Fibroblast of skin of back (primary cell): Measurements from ENCODE around the gene KDM1A. TPM values are rescaled to one million over a fixed set of nuclear protein-coding genes. Genes with fewer than 3 reads are reported as not detected.
"Not testable (repeated sequence)": the region's sequence is repeated elsewhere in the genome, so short reads cannot be mapped to it uniquely, and the experiment has no call there.

Experiments used
- DNase-seq: peaks from one replicate; pipeline ENCODE4 v3.0.0-alpha.2; 2013
- polyA plus RNA-seq, 2 experiments: library from polyadenylated mRNA; unstranded; fragments of 120-200 nt; gene quantifications; one replicate each; pipeline ENCODE4 v1.2.1, GENCODE V29; 2013; ENCODE audit not compliant: insufficient read length in 2 of 2

Gene KDM1A
- 113 TPM for polyA plus RNA-seq (2013, experiment 1 of 2; ENCODE audit: insufficient read length)
- 83.5 TPM for polyA plus RNA-seq (2013, experiment 2 of 2; ENCODE audit: insufficient read length)

- peak; percentile 98 for DNase-seq
Measured at GRCh38 chr1:23019094-23019862, at the start of gene KDM1A. Gene KDM1A (plus strand): TSS chr1:23019468. CDS start chr1:23019597, 129 bp downstream.

- DNase-seq = no peak
Measured at GRCh38 chr1:22970096-22970495, 49.2 kb upstream of the KDM1A start.

DNA sequence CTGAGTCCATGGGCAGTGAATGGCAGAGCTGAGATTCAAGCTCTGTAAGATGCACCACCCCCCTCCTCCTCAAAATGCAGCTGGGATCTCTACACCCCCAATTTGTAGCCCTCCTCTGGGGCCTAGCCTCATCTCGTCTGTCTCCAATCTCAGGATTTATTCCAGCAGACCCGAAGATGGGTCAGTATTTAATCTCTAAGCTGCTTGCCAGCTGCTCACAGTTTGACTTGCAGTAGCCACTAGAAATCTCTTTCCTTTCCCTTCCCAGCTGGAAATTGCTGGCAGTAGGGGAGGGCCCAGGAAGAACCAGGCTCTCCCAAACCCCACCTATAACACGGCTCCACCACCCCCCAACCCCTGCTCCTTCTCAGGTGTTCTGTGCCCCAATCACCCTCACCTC lies 48.1 kb upstream of the KDM1A start:
- no peak for DNase-seq

DNA sequence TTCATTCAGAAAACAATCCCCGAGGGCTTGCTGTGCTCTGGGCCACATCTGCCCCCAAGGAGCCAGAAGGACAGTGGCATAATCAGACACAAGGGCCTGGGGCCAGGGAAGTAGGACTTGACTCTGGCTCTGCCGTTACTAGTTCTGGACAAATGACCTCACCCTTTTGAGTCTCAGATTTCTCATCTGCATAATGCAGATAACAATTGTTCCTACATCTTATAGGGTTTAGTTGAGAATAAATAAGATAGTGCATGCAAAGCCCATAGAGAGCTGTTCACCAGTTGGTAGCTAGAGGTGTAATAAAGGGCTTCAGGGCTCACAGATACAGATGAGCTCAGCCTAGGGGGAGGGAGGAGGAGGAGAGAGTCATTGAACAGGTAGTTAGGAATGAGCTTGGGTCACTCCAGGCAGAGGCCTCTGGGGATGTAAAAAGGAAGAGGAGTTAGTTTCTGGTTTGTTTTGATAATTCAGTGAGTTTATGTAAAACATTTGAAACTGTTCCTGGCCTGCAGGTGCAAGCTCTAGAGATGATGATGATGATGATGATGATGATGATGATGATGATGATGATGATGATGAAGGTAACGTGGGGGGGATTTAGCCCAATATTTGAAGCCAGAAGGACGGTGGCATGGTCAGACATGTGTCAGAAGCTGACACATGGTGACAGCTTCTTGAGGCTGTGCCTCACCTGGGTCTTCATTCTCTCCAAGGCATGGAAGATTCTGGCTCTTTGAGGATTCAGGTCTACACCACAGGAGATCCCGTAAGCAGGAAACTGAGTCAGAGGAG lies 47.5 kb upstream of the KDM1A start:
- DNase-seq = no peak

GRCh38 chr1:22972760-22973159 lies 46.5 kb upstream of the KDM1A start, which contains the start of gene LACTBL1:
Gene LACTBL1 (minus strand): TSS chr1:22972866. CDS start chr1:22972316, 550 bp downstream.
- no peak for DNase-seq

GRCh38 chr1:22975694-22976093 lies 43.6 kb upstream of the KDM1A start:
- peak; percentile 16 for DNase-seq

GRCh38 chr1:22976127-22976460 lies 43.2 kb upstream of the KDM1A start:
- no peak for DNase-seq

- peak; percentile 83 for DNase-seq
Measured at GRCh38 chr1:22976461-22977243, 42.6 kb upstream of the KDM1A start.

DNA sequence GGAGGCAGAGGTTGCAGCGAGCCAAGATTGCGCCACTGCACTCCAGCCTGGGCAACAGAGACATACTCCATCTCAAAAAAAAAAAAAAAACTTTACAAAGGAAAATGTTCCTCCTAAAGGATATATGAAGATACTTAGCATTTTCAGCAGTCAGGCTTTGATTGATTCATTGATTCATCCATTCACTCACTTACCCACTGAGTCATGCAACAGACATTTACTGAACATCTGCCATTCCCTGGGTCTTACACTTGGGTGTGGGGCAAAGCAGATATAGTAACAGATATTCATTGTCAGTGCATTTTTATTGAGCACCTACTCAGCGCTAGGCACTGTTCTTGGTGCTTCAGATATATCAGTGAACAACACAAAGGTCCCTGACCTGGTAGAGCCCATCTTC lies 41.0 kb upstream of the KDM1A start:
- DNase-seq = peak; percentile 77

DNA sequence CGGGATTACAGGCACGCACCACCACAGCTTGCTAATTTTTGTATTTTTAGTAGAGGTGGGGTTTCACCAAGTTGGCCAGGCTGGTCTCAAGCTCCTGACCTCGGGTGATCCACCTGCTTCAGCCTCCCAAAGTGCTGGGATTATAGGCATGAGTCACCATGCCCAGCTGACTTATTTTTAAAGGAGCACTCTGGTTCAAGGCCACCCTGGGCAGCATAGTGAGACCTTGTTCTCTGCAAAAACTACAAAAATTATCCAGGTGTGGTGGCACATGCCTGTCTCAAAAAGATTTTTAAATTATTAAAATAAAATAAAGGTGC lies 38.8 kb upstream of the KDM1A start:
- DNase-seq = not testable (repeated sequence)

GRCh38 chr1:22983944-22984343 lies 35.3 kb upstream of the KDM1A start:
- no peak for DNase-seq

DNA sequence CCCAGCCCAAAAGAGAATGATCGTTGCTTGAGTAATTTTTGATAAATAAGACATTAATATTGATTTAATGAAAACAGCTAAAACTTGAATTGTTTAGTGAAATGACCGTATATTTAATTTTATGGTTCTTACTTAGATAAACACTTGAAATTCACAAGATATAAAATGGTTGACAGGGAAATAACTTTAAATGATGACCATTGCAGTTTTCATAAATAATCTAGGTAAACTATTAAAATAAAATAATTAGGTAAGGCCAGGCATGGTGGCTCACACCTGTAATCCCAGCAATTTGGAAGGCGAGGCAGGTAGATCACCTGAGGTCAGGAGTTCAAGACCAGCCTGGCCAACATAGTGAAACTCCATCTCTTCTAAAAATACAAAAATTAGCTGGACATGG lies 26.9 kb upstream of the KDM1A start:
- not testable (repeated sequence) for DNase-seq

DNA sequence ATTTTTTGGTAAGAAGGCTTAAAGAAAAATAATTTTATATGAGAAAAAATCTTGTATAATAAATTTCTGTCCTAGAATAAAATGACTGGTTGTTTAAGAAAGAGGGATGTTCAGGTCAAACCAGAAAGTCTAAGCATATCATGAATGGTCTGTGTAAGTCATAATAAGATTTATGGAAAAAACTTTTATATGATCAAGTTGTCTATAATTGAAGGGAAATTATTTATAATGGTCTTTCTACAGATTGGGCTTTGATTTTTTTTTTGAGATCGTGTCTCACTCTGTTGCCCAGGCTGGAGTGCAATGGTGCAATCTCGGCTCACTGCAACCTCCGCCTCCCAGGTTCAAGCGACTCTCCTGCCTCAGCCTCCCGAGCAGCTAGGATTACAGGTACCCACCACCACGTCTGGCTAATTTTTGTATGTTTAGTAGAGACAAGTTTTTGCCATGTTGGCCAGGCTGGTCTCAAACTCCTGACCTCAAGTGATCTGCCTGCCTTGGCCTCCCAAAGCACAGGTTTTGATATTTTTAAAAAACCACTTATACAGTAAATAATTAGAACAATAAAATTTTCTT lies 26.0 kb upstream of the KDM1A start:
- DNase-seq = not testable (repeated sequence)

- no peak for DNase-seq
Measured at GRCh38 chr1:22995774-22996173, 23.5 kb upstream of the KDM1A start.

GRCh38 chr1:22997528-22997927 lies 21.7 kb upstream of the KDM1A start:
- DNase-seq = not testable (repeated sequence)

GRCh38 chr1:23000133-23000532 lies 19.1 kb upstream of the KDM1A start:
- DNase-seq = not testable (repeated sequence)

DNA sequence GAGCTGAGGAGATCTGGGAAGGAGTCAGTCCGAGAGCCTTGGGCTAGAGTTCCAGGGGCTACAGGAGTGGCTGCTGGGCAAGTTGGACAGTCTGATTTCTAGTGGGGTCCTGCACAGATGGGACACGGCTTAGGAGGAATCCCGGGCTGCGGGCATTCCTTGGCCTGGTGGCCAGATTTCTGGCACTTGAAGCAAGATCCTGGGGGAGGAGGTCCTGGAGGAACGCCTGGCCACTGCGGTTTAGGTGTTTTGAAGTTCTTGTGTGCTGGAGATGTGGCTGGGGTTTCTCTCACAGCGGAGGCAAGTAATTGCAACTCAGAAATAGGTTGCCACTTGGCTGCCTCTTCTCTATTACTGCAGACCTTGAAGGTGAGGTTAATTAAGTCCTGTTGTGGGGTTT lies 17.1 kb upstream of the KDM1A start:
- not testable (repeated sequence) for DNase-seq

GRCh38 chr1:23004112-23004511 lies 15.2 kb upstream of the KDM1A start:
- DNase-seq = no peak

DNA sequence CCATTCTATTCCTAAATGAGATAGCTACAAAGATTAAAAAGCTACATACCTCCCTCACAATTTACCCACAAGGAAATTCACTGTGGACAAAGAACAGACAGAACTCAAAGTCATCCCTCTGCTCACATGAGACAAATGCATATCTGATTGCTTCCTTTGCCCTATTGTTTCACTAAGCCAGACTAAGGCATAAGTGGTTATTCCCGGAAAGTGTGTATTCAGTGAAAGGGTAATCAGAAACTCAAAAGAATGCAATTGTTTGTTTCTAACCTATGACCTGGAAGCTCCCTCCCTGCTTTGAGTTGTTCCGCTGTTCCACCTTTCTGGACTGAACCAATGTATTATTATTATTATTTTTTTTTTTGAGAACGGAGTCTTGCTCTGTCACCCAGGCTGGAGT lies 14.5 kb upstream of the KDM1A start:
- DNase-seq = not testable (repeated sequence)

- no peak for DNase-seq
Measured at GRCh38 chr1:23007106-23007505, 12.2 kb upstream of the KDM1A start.

GRCh38 chr1:23008901-23009300 lies 10.4 kb upstream of the KDM1A start:
- DNase-seq = no peak

GRCh38 chr1:23010025-23010424 lies 9.2 kb upstream of the KDM1A start:
- not testable (repeated sequence) for DNase-seq

- no peak for DNase-seq
Measured at GRCh38 chr1:23013657-23014056, 5.6 kb upstream of the KDM1A start.
